GM12878 (cell line): Measurements from ENCODE around the gene NEK1. TPM values are rescaled to one million over a fixed set of nuclear protein-coding genes. Genes with fewer than 3 reads are reported as not detected.

Source experiments
- ATAC-seq: fragments of 200-7000 bp; cut with Tn5 transposase; 3 replicates; pipeline ENCODE4 v1.9.1; 2020; ENCODE audit warnings: mild to moderate bottlenecking, moderate library complexity
- BruUV-seq: library from RNA; stranded (reverse); fragments of 400-500 nt; replicated peaks from 2 replicates; lab custom pipeline; 2021; lab: Mats Ljungman, UMichigan
- CTCF ChIA-PET: fragments of 300-600 bp; sonication (Branson Sonifier 250); formaldehyde crosslinking; extraction: SDS; loops from one replicate; lab custom pipeline; 2021; ENCODE audit warnings: inconsistent platforms; lab: Yijun Ruan, JAX
- POLR2A ChIA-PET: fragments of 350-600 bp; formaldehyde crosslinking; extraction: SDS; loops from one replicate; lab custom pipeline; 2021; ENCODE audit warnings: inconsistent platforms; lab: Charles Lee
- RAD21 ChIA-PET: fragments of 300-600 bp; sonication (Branson Sonifier 250); formaldehyde crosslinking; loops from one replicate; lab custom pipeline; 2023; ENCODE audit warnings: antibody characterized with exemption; ENCODE audit not compliant: unreplicated experiment; lab: Charles Lee
- SMC1A ChIA-PET: fragments of 300-600 bp; sonication (Branson Sonifier 250); formaldehyde crosslinking; loops from one replicate; lab custom pipeline; 2023; ENCODE audit not compliant: unreplicated experiment, uncharacterized antibody; lab: Charles Lee
- DNase-seq: peaks from one replicate; pipeline ENCODE4 v3.0.0-alpha.2; 2011; ENCODE audit warnings: low read depth, low spot score
- FAIRE-seq: peaks from 3 replicates; lab custom pipeline; 2011; peaks lifted over from hg19 to GRCh38; lab: Jason Lieb, UNC
- H2AFZ ChIP-seq: 2 replicates; pipeline ENCODE4 v1.6.0; 2011; ENCODE audit warnings: low read depth, low read length, control low read depth; ENCODE audit not compliant: control insufficient read depth
- H3K27ac ChIP-seq: 2 replicates; pipeline ENCODE4 v1.5.1; 2011; ENCODE audit warnings: control low read depth; ENCODE audit not compliant: control insufficient read depth, insufficient read depth
- H3K27me3 ChIP-seq, 2 experiments: replicated peaks in 1 of 2; 2 replicates each; pipeline versions ENCODE4 v1.6.0 to v1.6.1; 2011; ENCODE audit warnings: low read length in 1 of 2; ENCODE audit not compliant: control insufficient read depth in 2 of 2, insufficient read depth in 2 of 2
- H3K36me3 ChIP-seq, 2 experiments: 2 replicates each; pipeline ENCODE4 v1.5.1; 2011; ENCODE audit warnings: low read length in 1 of 2; ENCODE audit not compliant: control insufficient read depth in 2 of 2, insufficient read depth in 2 of 2
- H3K4me1 ChIP-seq: 2 replicates; pipeline ENCODE4 v1.6.1; 2011; ENCODE audit warnings: mild to moderate bottlenecking, low read length, moderate library complexity, mixed read lengths; ENCODE audit not compliant: control insufficient read depth, insufficient read depth
- H3K4me2 ChIP-seq: 2 replicates; pipeline ENCODE4 v1.6.0; 2011; ENCODE audit warnings: control low read depth; ENCODE audit not compliant: control insufficient read depth, insufficient read depth
- H3K4me3 ChIP-seq: fragments of 200-600 bp; sonication (generic); 2 replicates; pipeline ENCODE4 v1.5.1; 2016
- H3K79me2 ChIP-seq: 2 replicates; pipeline ENCODE4 v1.6.0; 2011; ENCODE audit warnings: low read length; ENCODE audit not compliant: control insufficient read depth, insufficient read depth
- H3K9ac ChIP-seq: 2 replicates; pipeline ENCODE4 v1.8.0; 2011; ENCODE audit warnings: low read length, control low read depth, mixed read lengths; ENCODE audit not compliant: control insufficient read depth, insufficient read depth
- H3K9me3 ChIP-seq: replicated peaks from 3 replicates; pipeline ENCODE4 v1.5.1; 2011; ENCODE audit warnings: mild to moderate bottlenecking, low read length; ENCODE audit not compliant: control insufficient read depth, insufficient read depth
- H4K20me1 ChIP-seq: 2 replicates; pipeline ENCODE4 v1.6.0; 2011; ENCODE audit not compliant: control insufficient read depth, insufficient read depth
- CBX3 ChIP-seq: fragments of 200-600 bp; sonication (generic); IDR thresholded peaks from 2 replicates; pipeline ENCODE4 v1.6.1; 2016; ENCODE audit warnings: low read depth, borderline replicate concordance
- DPF2 ChIP-seq: fragments of 450-650 bp; IDR thresholded peaks from 2 replicates; pipeline ENCODE4 v1.6.1; 2017; ENCODE audit warnings: mild to moderate bottlenecking
- ETV6 ChIP-seq, 2 experiments: fragments of 450-650 bp in 1 of 2; IDR thresholded peaks in 1 of 2; conservative IDR thresholded peaks in 1 of 2; 2 replicates each; pipeline ENCODE4 v1.6.1; 2014; ENCODE audit warnings: antibody characterized with exemption in 1 of 2, borderline replicate concordance in 1 of 2, low read depth in 1 of 2, mild to moderate bottlenecking in 1 of 2, moderate library complexity in 1 of 2
- GATAD2B ChIP-seq: fragments of 450-650 bp; conservative IDR thresholded peaks from 2 replicates; pipeline ENCODE4 v1.6.1; 2017; ENCODE audit warnings: low read depth, mild to moderate bottlenecking, moderate library complexity
- LARP7 ChIP-seq: fragments of 450-650 bp; IDR thresholded peaks from 2 replicates; pipeline ENCODE4 v1.6.1; 2017; ENCODE audit warnings: mild to moderate bottlenecking
- SUZ12 ChIP-seq: fragments of 200-600 bp; sonication (generic); IDR thresholded peaks from one replicate; pipeline ENCODE4 v1.6.1; 2018; ENCODE audit warnings: antibody characterized with exemption, mild to moderate bottlenecking; ENCODE audit not compliant: unreplicated experiment
- USF2 ChIP-seq: IDR thresholded peaks from 2 replicates; pipeline ENCODE4 v1.6.1; 2011; ENCODE audit warnings: low read depth, low read length, improper control_type of control experiment, borderline replicate concordance
- ZNF24 ChIP-seq: fragments of 450-650 bp; IDR thresholded peaks from 2 replicates; pipeline ENCODE4 v1.6.1; 2017; ENCODE audit warnings: antibody characterized with exemption, mild to moderate bottlenecking
- in situ Hi-C: fragments of 300-500 bp; cut with MboI; formaldehyde crosslinking; loops from 9 replicates; pipeline ENCODE4 v1.14.3; 2018; ENCODE audit warnings: mixed read lengths
- intact Hi-C: fragments of 100-400 bp; cut with micrococcal nuclease; formaldehyde crosslinking; loops from one replicate; pipeline ENCODE4 v1.14.2; 2022; ENCODE audit not compliant: unreplicated experiment
- polyA plus RNA-seq, 11 experiments: library from polyadenylated mRNA; depleted of rRNA in 4 of 11; unstranded in 6 of 11; stranded (reverse) in 5 of 11; fragments of >200 nt; fragmentation: Nextera tagmentation in 4 of 11; fragmentation: Illumina TruSeq in 1 of 11; extraction: Ambion mirVana in 4 of 11; extraction: Trizol in 1 of 11; gene quantifications; 1 replicate in 1 of 11; 2 replicates in 10 of 11; pipeline versions ENCODE4 v1.2.1 to v1.2.3, GENCODE V29; 2011 to 2016; ENCODE audit warnings: inconsistent platforms in 2 of 11, missing spikeins in 2 of 11, low read depth in 1 of 11
- total RNA-seq, 4 experiments: library from RNA; depleted of rRNA in 3 of 4; stranded (reverse); fragments of >200 nt in 3 of 4; fragmentation: Illumina TruSeq in 1 of 4; extraction: Trizol in 1 of 4; gene quantifications; 2 replicates each; pipeline versions ENCODE4 v1.2.1 to v1.2.3, GENCODE V29; 2013 to 2021
- TF ChIP-seq, protein P1 (sequence below): fragments of 450-650 bp; IDR thresholded peaks from 2 replicates; pipeline ENCODE4 v1.6.1; 2017; ENCODE audit warnings: antibody characterized with exemption, mild to moderate bottlenecking, moderate library complexity

Gene NEK1
- total and polyA plus RNA-seq, 10 of the 15 experiments (the other 5 are each of a cell fraction or from before 2014, with no cell fraction given): 4.9 to 16.1 (median 7.5) TPM

DNA sequence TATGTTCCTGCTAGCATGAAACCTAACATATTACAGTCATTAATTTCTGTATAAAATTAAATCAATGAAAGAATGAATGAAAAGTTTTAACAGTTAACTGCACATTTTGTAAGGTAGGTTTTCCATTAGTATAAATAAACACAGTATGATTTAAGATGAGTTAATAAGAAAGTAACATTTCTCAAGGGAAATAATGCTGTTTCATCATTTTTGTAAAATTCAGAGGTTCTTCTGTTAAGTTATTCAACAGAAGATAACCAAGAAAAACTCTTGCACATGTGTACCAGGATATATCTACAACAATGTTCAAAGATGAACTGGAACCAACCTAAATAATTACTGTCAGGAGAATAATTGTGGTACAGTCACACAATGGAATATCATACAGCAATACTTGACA is 88.6 kb downstream of the NEK1 start:
- no peak for DNase-seq
- H3K9me3 ChIP-seq: no peaks in the 10 kb centered on the region; the same call in 2 of the 3 replicates
- H3K4me1 ChIP-seq: no peaks in the 10 kb centered on the region
- no peaks in the 10 kb centered on the region for H3K27me3 ChIP-seq
- CTCF ChIA-PET: no interaction called here
- no peaks in the 10 kb centered on the region for H3K36me3 ChIP-seq
- H3K9ac ChIP-seq: no peak overlapping the region
- RAD21 ChIA-PET: no interaction called here
- intact Hi-C loops: no loop called here
- no peaks in the 10 kb centered on the region for H3K79me2 ChIP-seq
- TF ChIP-seq SUZ12: no peak
- TF ChIP-seq CBX3: no peak
- no peak for TF ChIP-seq DPF2
- TF ChIP-seq GATAD2B: no peak
- TF ChIP-seq USF2: no peak
- TF ChIP-seq, protein P1, sequence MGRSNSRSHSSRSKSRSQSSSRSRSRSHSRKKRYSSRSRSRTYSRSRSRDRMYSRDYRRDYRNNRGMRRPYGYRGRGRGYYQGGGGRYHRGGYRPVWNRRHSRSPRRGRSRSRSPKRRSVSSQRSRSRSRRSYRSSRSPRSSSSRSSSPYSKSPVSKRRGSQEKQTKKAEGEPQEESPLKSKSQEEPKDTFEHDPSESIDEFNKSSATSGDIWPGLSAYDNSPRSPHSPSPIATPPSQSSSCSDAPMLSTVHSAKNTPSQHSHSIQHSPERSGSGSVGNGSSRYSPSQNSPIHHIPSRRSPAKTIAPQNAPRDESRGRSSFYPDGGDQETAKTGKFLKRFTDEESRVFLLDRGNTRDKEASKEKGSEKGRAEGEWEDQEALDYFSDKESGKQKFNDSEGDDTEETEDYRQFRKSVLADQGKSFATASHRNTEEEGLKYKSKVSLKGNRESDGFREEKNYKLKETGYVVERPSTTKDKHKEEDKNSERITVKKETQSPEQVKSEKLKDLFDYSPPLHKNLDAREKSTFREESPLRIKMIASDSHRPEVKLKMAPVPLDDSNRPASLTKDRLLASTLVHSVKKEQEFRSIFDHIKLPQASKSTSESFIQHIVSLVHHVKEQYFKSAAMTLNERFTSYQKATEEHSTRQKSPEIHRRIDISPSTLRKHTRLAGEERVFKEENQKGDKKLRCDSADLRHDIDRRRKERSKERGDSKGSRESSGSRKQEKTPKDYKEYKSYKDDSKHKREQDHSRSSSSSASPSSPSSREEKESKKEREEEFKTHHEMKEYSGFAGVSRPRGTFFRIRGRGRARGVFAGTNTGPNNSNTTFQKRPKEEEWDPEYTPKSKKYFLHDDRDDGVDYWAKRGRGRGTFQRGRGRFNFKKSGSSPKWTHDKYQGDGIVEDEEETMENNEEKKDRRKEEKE: no peak
- TF ChIP-seq LARP7: no peak
- no peak for TF ChIP-seq ZNF24
- no peak for TF ChIP-seq ETV6 (conservative IDR thresholded peaks at IDR 0.05 in 1 of 2, IDR thresholded peaks at IDR 0.05 in 1 of 2; ENCODE audit: borderline replicate concordance in 1 of 2, low read depth in 1 of 2)
- H2AFZ ChIP-seq: no peak overlapping the region
- no peak overlapping the region for H3K4me3 ChIP-seq
- H3K27ac ChIP-seq: no peak overlapping the region
- SMC1A ChIA-PET: no interaction called here
- POLR2A ChIA-PET: no interaction called here
- ATAC-seq: no peak
- BruUV-seq: no TSS peak
- H4K20me1 ChIP-seq: no peaks in the 10 kb centered on the region
- no peak for FAIRE-seq
- in situ Hi-C loops: no loop called here
- no peak overlapping the region for H3K4me2 ChIP-seq
